OCI-LY7 (cell line): ENCODE results near the gene CNTNAP3.
"Not testable (repeated sequence)": the region's sequence is repeated elsewhere in the genome, so short reads cannot be mapped to it uniquely, and the experiment has no call there.

Experiments
- CTCF ChIP-seq: fragments of 200-600 bp; sonication (generic); conservative IDR thresholded peaks from 2 replicates; pipeline ENCODE4 v1.5.1; 2014; ENCODE audit warnings: mild to moderate bottlenecking, antibody characterized with exemption, low read length, moderate library complexity, mixed read lengths
- EZH2phosphoT487 ChIP-seq: fragments of 200-600 bp; sonication (generic); IDR thresholded peaks from 2 replicates; pipeline ENCODE4 v1.6.1; 2018; ENCODE audit warnings: low read depth, borderline replicate concordance, mild to moderate bottlenecking, mixed run types, antibody characterized with exemption, low read length, moderate library complexity, mixed read lengths

GRCh38 chr9:39198000-39198709 is 89.8 kb downstream of the CNTNAP3 start:
- not testable (repeated sequence) for TF ChIP-seq EZH2phosphoT487, CTCF
